Stimulated activated CD4-positive, alpha-beta T cell treated with anti-CD3 and anti-CD28 coated beads, Interleukin-2, amount 100 ng/mL, for 4 hours (primary cell): Measurements from ENCODE around the gene RIMS1.

ENCODE experiments used
- DNase-seq: peaks from one replicate; pipeline ENCODE4 v3.0.0-alpha.2; 2020; ENCODE audit warnings: low read depth

Gene RIMS1

GRCh38 chr6:72414657-72415056 is 528.3 kb downstream of the RIMS1 start:
- no peak for DNase-seq

GRCh38 chr6:72416744-72417465 is 530.6 kb downstream of the RIMS1 start:
- DNase-seq = no peak

GRCh38 chr6:72417759-72418158 is 531.4 kb downstream of the RIMS1 start:
- DNase-seq = no peak

- DNase-seq = no peak
Observed at GRCh38 chr6:72418495-72418894, 532.1 kb downstream of the RIMS1 start.

GRCh38 chr6:72419966-72420365 is 533.6 kb downstream of the RIMS1 start:
- DNase-seq = no peak

- no peak for DNase-seq
Observed at GRCh38 chr6:72420409-72420808, 534.1 kb downstream of the RIMS1 start.

GRCh38 chr6:72421387-72421786 is 535.0 kb downstream of the RIMS1 start:
- no peak for DNase-seq

GRCh38 chr6:72422171-72422570 is 535.8 kb downstream of the RIMS1 start:
- no peak for DNase-seq

GRCh38 chr6:72424476-72424875 is 538.1 kb downstream of the RIMS1 start:
- no peak for DNase-seq

- no peak for DNase-seq
Observed at GRCh38 chr6:72425003-72425681, 538.8 kb downstream of the RIMS1 start.

- no peak for DNase-seq
Observed at GRCh38 chr6:72440611-72441010, 554.3 kb downstream of the RIMS1 start.

- no peak for DNase-seq
Observed at GRCh38 chr6:72446430-72446829, 560.1 kb downstream of the RIMS1 start.
